Islet of Langerhans (tissue), 1 donor: ENCODE results near the gene KCTD2.

Experiments
- FAIRE-seq: peaks from one replicate; lab custom pipeline; 2011; peaks lifted over from hg19 to GRCh38; lab: Jason Lieb, UNC

Gene KCTD2

DNA sequence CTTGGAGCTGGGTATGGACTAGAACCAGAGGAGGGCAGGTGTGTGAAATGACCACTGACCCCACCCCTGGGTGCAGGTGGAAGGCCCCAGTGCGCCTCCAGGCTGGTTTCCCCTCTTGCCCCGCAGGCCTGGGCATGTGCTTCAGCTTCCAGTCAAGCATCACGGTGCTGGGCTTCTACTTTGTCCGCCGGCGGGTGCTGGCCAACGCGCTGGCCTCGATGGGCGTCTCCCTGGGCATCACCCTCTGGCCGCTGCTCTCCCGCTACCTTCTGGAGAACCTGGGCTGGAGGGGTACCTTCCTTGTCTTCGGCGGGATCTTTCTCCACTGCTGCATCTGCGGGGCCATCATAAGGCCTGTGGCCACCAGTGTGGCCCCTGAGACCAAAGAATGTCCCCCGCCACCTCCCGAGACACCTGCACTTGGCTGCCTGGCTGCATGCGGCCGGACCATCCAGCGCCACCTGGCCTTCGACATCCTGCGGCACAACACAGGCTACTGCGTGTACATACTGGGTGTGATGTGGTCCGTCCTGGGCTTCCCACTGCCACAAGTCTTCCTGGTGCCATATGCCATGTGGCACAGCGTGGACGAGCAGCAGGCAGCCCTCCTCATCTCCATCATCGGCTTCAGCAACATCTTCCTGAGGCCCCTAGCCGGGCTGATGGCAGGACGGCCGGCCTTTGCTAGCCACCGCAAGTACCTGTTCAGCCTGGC is 53.0 kb downstream of the KCTD2 start:
- no peak for FAIRE-seq

- FAIRE-seq: no peak
Measured at GRCh38 chr17:75102385-75102821, 55.4 kb downstream of the KCTD2 start.

- FAIRE-seq: no peak
Measured at GRCh38 chr17:75103601-75104554, 56.9 kb downstream of the KCTD2 start.

DNA sequence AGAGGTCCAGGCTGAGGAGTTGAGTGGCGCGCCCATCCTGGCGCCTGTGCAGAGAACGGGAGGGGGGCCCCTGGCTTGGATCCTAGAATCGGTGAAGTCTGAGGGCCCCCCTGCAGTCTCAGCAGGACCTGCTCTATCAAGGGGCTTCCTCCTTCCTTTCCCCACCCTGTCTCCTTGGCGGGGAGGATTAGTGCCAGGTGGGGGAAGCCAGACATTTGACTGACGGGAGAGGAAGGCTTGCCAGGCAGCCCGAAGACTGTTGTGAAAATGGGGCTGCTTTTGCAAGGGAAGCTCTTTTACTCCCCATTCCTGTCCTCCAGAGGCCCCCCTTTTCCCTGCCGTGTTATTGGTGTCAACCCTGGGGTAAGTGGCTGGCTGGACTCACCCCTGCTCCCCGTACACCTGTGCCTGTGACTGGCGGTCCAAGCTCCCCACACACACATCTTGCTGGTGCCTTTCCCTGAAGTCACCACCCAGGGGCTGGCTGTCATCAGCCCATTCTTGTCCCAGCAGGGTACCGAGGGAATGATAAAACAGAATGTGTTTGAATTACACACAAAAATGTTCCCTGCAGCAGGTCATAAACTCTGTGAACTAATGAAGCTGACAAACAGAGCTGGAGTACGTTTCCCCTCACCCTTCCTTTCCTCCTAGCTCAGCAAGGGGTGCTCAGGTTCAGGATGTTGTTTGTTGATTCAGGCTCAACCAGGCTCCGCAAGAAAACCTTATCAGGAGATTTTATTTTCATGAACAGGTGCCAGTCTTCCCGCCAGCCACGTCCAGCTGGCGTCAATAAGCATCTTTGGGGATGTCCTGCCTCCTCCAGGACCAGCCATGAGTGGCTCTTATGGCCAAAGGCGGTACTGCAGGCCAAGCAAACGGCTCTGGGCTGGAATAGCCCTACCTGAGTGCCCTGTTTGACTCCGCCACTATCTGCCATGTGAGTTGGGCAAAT is 58.4 kb downstream of the KCTD2 start:
- no peak for FAIRE-seq

DNA sequence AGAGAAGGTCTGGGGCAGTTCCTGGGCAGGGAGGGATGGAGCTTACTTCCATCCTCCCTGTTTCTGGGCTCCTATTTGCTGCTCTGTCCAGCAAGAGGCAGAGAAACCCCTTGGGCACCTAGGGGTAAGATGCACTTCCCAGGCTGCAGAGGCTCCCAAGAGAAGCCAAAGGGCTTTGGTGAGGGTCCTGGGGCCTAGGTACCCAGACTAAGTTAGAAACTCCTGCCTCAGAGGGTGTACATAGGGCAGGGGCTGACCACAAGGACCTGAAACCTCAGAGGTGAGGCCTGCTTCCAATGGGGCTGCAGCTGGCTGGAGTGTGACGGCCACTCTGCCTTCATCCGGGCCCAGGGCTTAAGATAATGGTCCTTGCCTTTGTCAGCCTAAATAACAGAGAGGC is 61.2 kb downstream of the KCTD2 start:
- FAIRE-seq: no peak

GRCh38 chr17:75109046-75109406 is 62.0 kb downstream of the KCTD2 start:
- FAIRE-seq: no peak

DNA sequence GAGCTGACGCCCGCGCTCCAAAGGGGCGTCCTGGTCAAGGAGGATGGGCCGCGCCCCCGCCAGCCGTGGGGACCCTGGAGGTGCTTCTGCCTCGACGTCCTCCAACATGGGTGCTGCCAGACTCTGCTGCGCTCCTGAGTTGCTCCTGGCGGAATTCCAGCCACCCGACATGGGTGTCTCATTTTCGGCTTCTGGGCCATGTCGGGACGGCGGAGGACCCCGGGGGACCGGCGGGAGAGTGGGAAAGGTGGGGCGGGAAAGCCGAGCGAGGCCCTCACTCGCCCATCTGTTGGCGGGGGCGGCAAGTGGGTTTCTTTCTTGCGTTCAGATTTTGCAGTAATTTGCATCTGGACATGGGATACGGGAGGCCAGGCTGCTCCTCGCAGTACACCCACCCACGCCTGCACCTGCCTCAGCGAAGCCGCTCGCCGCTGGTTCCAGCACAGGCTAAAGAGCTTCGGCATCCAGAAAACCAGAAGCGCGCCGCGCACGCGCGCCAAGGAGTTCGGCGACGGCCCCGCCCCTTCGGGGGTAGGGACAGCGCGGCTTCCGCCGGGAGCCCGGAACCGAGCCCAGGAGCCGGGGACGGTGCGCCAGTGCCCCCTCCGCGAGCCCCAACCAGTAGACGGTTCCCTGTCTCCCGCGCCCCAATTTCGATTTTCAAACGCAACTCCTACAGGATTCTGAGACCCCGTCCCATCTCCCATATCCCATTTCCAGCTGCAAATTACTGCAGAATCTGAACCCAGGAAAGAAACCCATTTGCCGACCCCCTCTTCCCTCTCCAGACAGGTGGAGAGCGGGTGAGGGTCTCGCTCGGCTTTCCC is 62.6 kb downstream of the KCTD2 start, which contains the start of gene ARMC7:
TSS of gene ARMC7 (plus strand) at position 563 of the 827 bp plus-strand sequence. CDS start 320 bp downstream, outside the sequence.
- no peak for FAIRE-seq

- no peak for FAIRE-seq
Measured at GRCh38 chr17:75110234-75110937, 63.4 kb downstream of the KCTD2 start.

GRCh38 chr17:75111777-75112335 is 64.8 kb downstream of the KCTD2 start:
- no peak for FAIRE-seq

DNA sequence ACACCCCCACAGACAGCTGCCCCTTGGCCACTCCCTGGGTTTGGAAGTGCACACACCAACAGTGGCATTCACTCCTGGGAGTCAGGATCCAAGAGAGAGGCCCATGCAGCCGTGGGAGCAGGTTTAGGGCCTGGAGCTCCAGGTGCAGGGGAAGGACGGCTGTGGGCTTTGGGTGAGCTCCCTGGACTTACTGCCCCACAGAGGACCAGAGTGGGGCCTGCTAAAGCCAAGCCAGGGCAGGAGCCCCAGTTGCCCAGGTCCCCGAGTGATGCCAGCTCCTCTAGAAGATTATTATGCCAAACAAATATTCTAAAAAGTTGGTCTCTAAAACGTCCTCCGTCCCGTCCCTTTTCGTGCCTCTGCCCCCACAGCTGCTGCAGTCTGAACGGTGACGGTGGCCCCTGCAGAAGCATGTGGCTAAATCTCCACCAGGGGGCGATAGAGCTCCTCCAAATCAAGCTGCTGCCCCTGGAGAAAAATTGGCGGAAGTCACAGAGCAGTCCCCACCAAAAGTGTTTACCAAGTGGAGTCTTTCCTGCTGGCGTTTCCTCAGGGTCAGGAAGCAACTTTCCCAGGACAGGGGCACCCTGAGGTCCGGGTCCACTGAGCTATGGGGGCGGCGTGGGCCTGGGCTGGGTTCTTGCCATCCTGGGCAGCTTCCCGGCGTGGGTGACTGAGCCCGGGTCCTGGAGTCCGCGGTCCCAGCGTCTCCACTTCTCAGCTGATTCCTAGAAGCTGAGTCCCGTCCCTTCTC is 67.0 kb downstream of the KCTD2 start:
- no peak for FAIRE-seq

- FAIRE-seq: no peak
Measured at GRCh38 chr17:75114552-75115314, 67.7 kb downstream of the KCTD2 start.
